HepG2 (cell line): ENCODE measurements around the gene RAB3IP. TPM values are rescaled to one million over a fixed set of nuclear protein-coding genes. Genes with fewer than 3 reads are reported as not detected.

Source experiments
- ARID5B ChIP-seq: IDR thresholded peaks from 2 replicates; pipeline ENCODE4 v1.4.0; 2020; ENCODE audit warnings: mild to moderate bottlenecking, missing genetic modification reagents
- CCDC6 ChIP-seq: sonication (generic); formaldehyde crosslinking; IDR thresholded peaks from 2 replicates; pipeline ENCODE4 v1.8.1; 2022; ENCODE audit warnings: mild to moderate bottlenecking, missing genetic modification reagents, moderate library complexity
- GATAD1 ChIP-seq: IDR thresholded peaks from 2 replicates; pipeline ENCODE4 v1.6.1; 2016; ENCODE audit warnings: missing genetic modification reagents, missing compliant biosample characterization
- GFI1 ChIP-seq: sonication (generic); formaldehyde crosslinking; IDR thresholded peaks from 2 replicates; pipeline ENCODE4 v1.5.0; 2020; ENCODE audit warnings: missing genetic modification reagents, mild to moderate bottlenecking, borderline replicate concordance
- HDAC6 ChIP-seq: fragments of 200-600 bp; sonication (generic); IDR thresholded peaks from 2 replicates; pipeline ENCODE4 v1.7.0; 2017; ENCODE audit warnings: mild to moderate bottlenecking, antibody characterized with exemption, low read length, low read depth
- LCORL ChIP-seq, 2 experiments: fragments of 450-650 bp in 1 of 2; sonication (generic) in 1 of 2; formaldehyde crosslinking in 1 of 2; IDR thresholded peaks; 2 replicates each; pipeline versions ENCODE4 v1.5.0 to v1.6.1; 2017 to 2020; ENCODE audit warnings: antibody characterized with exemption in 1 of 2, missing genetic modification reagents in 1 of 2
- MAFG ChIP-seq: sonication (generic); formaldehyde crosslinking; IDR thresholded peaks from 2 replicates; pipeline ENCODE4 v1.5.1; 2020; ENCODE audit warnings: mild to moderate bottlenecking, missing genetic modification reagents
- MXI1 ChIP-seq: IDR thresholded peaks from 3 replicates; pipeline ENCODE4 v1.6.1; 2012; ENCODE audit warnings: low read depth, low read length, inconsistent platforms, borderline replicate concordance
- SP1 ChIP-seq, 2 experiments: fragments of 450-650 bp in 1 of 2; sonication (generic) in 1 of 2; formaldehyde crosslinking in 1 of 2; IDR thresholded peaks; 2 replicates each; pipeline versions ENCODE4 v1.4.0 to v1.6.1; 2016 to 2020; ENCODE audit warnings: missing genetic modification reagents in 1 of 2
- ZBTB25 ChIP-seq: IDR thresholded peaks from 2 replicates; pipeline ENCODE4 v1.6.1; 2018; ENCODE audit warnings: missing genetic modification reagents
- ZBTB39 ChIP-seq: sonication (generic); formaldehyde crosslinking; IDR thresholded peaks from 2 replicates; pipeline ENCODE4 v1.5.0; 2020; ENCODE audit warnings: missing genetic modification reagents
- ZFY ChIP-seq: sonication (generic); formaldehyde crosslinking; IDR thresholded peaks from 2 replicates; pipeline ENCODE4 v1.4.0; 2020; ENCODE audit warnings: missing genetic modification reagents
- ZNF205 ChIP-seq: IDR thresholded peaks from 2 replicates; pipeline ENCODE4 v1.6.1; 2018; ENCODE audit warnings: missing biosample characterization, missing genetic modification reagents
- ZNF264 ChIP-seq: sonication (generic); formaldehyde crosslinking; IDR thresholded peaks from 2 replicates; pipeline ENCODE4 v1.4.0; 2020; ENCODE audit warnings: missing genetic modification reagents
- ZNF280B ChIP-seq: sonication (generic); formaldehyde crosslinking; IDR thresholded peaks from 2 replicates; pipeline ENCODE4 v1.5.0; 2020; ENCODE audit warnings: missing genetic modification reagents, mild to moderate bottlenecking, borderline replicate concordance
- ZNF34 ChIP-seq: sonication (generic); formaldehyde crosslinking; IDR thresholded peaks from 2 replicates; pipeline ENCODE4 v1.4.0; 2020; ENCODE audit warnings: mild to moderate bottlenecking, missing genetic modification reagents, borderline replicate concordance
- ZNF562 ChIP-seq: sonication (generic); formaldehyde crosslinking; IDR thresholded peaks from 2 replicates; pipeline ENCODE4 v1.8.0; 2022; ENCODE audit warnings: missing genetic modification reagents, borderline replicate concordance
- ZNF720 ChIP-seq: sonication (generic); formaldehyde crosslinking; IDR thresholded peaks from 2 replicates; pipeline ENCODE4 v1.4.0; 2020; ENCODE audit warnings: missing genetic modification reagents
- polyA plus RNA-seq, 8 experiments: library from polyadenylated mRNA; depleted of rRNA in 3 of 8; stranded (reverse) in 7 of 8; unstranded in 1 of 8; fragments of >200 nt; fragmentation: Illumina TruSeq in 4 of 8; extraction: Trizol in 4 of 8; gene quantifications; 2 replicates each; pipeline versions ENCODE4 v1.2.1 to v1.2.3, GENCODE V29; 2011 to 2016; ENCODE audit warnings: low read depth in 4 of 8, missing spikeins in 1 of 8, mixed read lengths in 1 of 8; ENCODE audit not compliant: insufficient read depth in 1 of 8
- total RNA-seq, 5 experiments: library from RNA; depleted of rRNA; stranded (reverse); fragments of >200 nt; fragmentation: Illumina TruSeq; extraction: Trizol; gene quantifications; 2 replicates each; pipeline ENCODE4 v1.2.3, GENCODE V29; 2016; ENCODE audit warnings: low read depth in 1 of 5

The RAB3IP gene
- total and polyA plus RNA-seq, 2 of the 13 experiments (the other 11 are each of a cell fraction or from before 2014, with no cell fraction given) = 33.6 to 41.1 TPM

GRCh38 chr12:69739287-69740191, 879 bp downstream of the RAB3IP start (continued):
- TF ChIP-seq CCDC6 (peak; percentile 20; the same call in 1 of the 2 replicates), ZNF264 (CRISPR knock-in tag) (no peak), GFI1 (CRISPR knock-in tag) (no peak; the same call in 1 of the 2 replicates), ZNF34 (no peak), ZNF205 (CRISPR knock-in tag) (no peak), MXI1 (no peak), MAFG (no peak), ZNF720 (no peak), ZBTB39 (no peak), LCORL (IDR thresholded peaks at IDR 0.05) (no peak), LCORL (CRISPR knock-in tag; IDR thresholded peaks at IDR 0.05) (0 out of 2 replicates have a peak, but pooled peaks have one; percentile 33), ZBTB25 (CRISPR knock-in tag) (no peak), HDAC6 (no peak), ARID5B (CRISPR knock-in tag) (peak; percentile 57), GATAD1 (CRISPR knock-in tag) (no peak), SP1 (IDR thresholded peaks at IDR 0.05) (no peak), SP1 (CRISPR knock-in tag; IDR thresholded peaks at IDR 0.05) (no peak), ZNF562 (CRISPR knock-in tag) (no peak), ZFY (0 out of 2 replicates have a peak, but pooled peaks have one; percentile 16), ZNF280B (CRISPR knock-in tag) (no peak)
